ENCODE measurements around the gene CCNE1.
"Not testable (repeated sequence)": the region's sequence is repeated elsewhere in the genome, so short reads cannot be mapped to it uniquely, and the experiment has no call there.

CCNE1 gene

DNA sequence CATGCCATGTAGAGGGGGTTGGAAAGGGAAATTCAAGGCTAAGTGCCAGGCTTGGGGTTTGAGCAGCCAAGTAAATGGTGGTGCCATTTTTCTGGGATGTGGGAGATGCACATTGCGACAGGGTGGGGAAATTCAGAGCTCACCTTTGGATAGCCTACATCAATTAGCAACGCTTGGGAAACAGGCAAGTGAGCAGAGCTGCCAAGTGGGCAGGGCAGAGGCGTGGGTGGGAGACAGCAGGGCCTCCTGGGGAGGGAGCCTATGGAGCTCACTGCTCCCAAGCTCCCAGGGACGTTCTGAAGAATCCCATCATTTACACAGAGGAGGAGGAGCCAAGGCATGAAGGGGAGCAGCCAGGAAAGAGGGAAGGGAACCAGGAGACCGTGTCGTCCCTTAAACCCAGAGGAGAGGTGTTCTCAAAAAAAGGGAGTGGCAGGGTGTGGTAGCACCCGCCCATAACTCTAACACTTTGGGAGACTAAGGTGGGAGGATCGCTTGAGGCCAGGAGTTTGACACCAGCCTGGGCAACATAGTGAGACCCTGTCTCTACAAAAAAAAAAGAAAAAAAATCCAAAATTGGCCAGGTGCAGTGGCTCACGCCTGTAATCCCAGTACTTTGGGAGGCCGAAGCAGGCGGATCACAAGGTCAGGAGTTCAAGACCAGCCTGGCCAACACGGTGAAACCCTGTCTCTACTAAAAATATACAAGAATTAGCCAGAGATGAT is 11.5 kb upstream of the CCNE1 start:
- Mint-ChIP-seq H3K27me3 (ENCODE audit: low read depth) (no peaks in the 10 kb centered on the region), H3K36me3 (ENCODE audit: low read depth) (no peaks in the 10 kb centered on the region), H3K9me3 (no peaks in the 10 kb centered on the region), H3K4me1 (ENCODE audit: low read depth) (peaks cover 4% of the 10 kb centered on the region), H3K4me3 (no peak overlapping the region), H3K27ac (no peak overlapping the region)
- DNase-seq (ENCODE audit: low spot score) = no peak

- not testable (repeated sequence) for H3K27me3 Mint-ChIP-seq (ENCODE audit: low read depth); H3K36me3 Mint-ChIP-seq (ENCODE audit: low read depth); H3K4me1 Mint-ChIP-seq (ENCODE audit: low read depth); H3K27ac Mint-ChIP-seq; DNase-seq (ENCODE audit: low spot score); H3K4me3 Mint-ChIP-seq; H3K9me3 Mint-ChIP-seq
Observed at GRCh38 chr19:29803951-29804350, 7.8 kb upstream of the CCNE1 start.

- H3K27me3 Mint-ChIP-seq (ENCODE audit: low read depth) = no peaks in the 10 kb centered on the region
- H3K36me3 Mint-ChIP-seq (ENCODE audit: low read depth) = no peaks in the 10 kb centered on the region
- H3K27ac Mint-ChIP-seq = no peak overlapping the region
- peak; percentile 13 for DNase-seq (ENCODE audit: low spot score)
- peaks cover 4% of the 10 kb centered on the region for H3K4me1 Mint-ChIP-seq (ENCODE audit: low read depth)
- H3K4me3 Mint-ChIP-seq = no peak overlapping the region
- H3K9me3 Mint-ChIP-seq = no peaks in the 10 kb centered on the region
Observed at GRCh38 chr19:29804493-29804892, 7.3 kb upstream of the CCNE1 start.

GRCh38 chr19:29805031-29805965 is 6.5 kb upstream of the CCNE1 start:
- DNase-seq (ENCODE audit: low spot score) = no peak
- Mint-ChIP-seq H3K27me3 (ENCODE audit: low read depth) (no peaks in the 10 kb centered on the region), H3K9me3 (no peaks in the 10 kb centered on the region), H3K4me1 (ENCODE audit: low read depth) (peaks cover 4% of the 10 kb centered on the region), H3K27ac (no peak overlapping the region), H3K4me3 (no peak overlapping the region), H3K36me3 (ENCODE audit: low read depth) (no peaks in the 10 kb centered on the region)

DNA sequence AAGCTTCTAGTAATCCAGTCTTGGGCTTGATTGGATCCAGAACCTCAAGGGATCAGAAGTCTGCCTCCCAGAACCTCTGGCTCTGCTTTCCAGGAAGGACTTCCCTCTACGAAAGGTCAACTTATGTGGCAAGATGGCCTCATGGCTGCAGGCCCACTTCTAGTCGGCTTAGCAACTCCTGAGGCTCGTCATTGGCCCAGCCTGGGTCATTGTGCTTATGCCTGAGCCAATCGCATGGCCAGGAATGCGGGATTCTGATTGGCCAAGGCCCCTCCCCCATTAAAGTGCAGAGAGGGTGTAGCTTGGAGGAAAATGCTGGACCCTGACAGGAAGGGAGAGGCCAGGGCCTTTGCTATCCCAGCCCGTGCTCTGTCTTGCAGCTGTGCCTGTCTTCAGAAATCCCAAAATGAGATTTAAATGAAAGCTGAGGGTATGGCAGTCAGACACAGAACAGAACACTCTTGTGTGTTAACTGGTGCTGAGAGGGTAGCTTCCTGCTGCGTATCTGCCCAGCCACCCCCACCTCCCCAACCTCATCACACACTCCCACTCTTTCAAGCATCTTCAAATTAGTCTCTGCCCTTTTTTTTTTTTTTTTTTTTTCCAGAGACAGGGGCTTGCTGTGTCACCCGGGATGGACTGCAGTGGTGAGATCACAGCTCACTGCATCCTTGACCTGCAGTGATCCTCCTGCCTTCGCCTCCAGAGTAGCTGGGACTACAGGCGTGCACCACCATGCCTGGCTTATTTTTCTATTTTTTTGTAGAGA is 5.5 kb upstream of the CCNE1 start:
- no peak overlapping the region for H3K27ac Mint-ChIP-seq
- H3K4me3 Mint-ChIP-seq = no peak overlapping the region
- peaks cover 9% of the 10 kb centered on the region for H3K4me1 Mint-ChIP-seq (ENCODE audit: low read depth)
- no peaks in the 10 kb centered on the region for H3K9me3 Mint-ChIP-seq
- no peak for DNase-seq (ENCODE audit: low spot score)
- no peaks in the 10 kb centered on the region for H3K27me3 Mint-ChIP-seq (ENCODE audit: low read depth)
- H3K36me3 Mint-ChIP-seq (ENCODE audit: low read depth) = no peaks in the 10 kb centered on the region

GRCh38 chr19:29807178-29807577 is 4.6 kb upstream of the CCNE1 start:
- no peak overlapping the region for H3K4me3 Mint-ChIP-seq
- H3K36me3 Mint-ChIP-seq (ENCODE audit: low read depth) = no peaks in the 10 kb centered on the region
- DNase-seq (ENCODE audit: low spot score) = no peak
- H3K9me3 Mint-ChIP-seq = no peaks in the 10 kb centered on the region
- H3K27ac Mint-ChIP-seq = no peak overlapping the region
- H3K4me1 Mint-ChIP-seq (ENCODE audit: low read depth) = peaks cover 9% of the 10 kb centered on the region
- H3K27me3 Mint-ChIP-seq (ENCODE audit: low read depth) = no peaks in the 10 kb centered on the region

DNA sequence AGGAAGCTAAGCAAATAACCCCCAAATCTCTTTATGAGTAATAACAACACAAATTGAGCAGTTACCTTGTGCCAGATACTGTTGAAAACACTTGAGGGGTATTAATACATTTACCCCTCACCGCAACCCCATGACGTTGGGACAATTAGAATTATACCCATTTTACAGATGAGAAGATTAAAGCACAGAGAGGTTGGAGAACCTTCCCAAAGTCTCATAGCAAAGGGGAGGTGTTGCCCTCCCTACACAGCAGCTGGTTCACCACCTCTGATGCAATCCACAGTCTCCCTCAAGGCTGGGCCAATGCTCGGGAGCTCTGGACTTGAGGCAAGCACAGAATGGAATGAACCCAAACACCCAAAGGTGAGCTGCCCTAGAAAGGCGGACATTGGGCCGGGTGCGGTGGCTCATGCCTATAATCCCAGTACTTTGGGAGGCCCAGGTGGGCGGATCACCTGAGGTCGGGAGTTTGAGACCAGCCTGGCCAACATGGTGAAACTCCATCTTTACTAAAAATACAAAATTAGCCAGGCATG is 3.9 kb upstream of the CCNE1 start:
- Mint-ChIP-seq H3K4me1 (ENCODE audit: low read depth) (peaks cover 12% of the 10 kb centered on the region), H3K27ac (no peak overlapping the region), H3K9me3 (no peaks in the 10 kb centered on the region), H3K4me3 (no peak overlapping the region), H3K36me3 (ENCODE audit: low read depth) (peaks cover 2% of the 10 kb centered on the region), H3K27me3 (ENCODE audit: low read depth) (no peaks in the 10 kb centered on the region)
- DNase-seq (ENCODE audit: low spot score) = no peak

DNA sequence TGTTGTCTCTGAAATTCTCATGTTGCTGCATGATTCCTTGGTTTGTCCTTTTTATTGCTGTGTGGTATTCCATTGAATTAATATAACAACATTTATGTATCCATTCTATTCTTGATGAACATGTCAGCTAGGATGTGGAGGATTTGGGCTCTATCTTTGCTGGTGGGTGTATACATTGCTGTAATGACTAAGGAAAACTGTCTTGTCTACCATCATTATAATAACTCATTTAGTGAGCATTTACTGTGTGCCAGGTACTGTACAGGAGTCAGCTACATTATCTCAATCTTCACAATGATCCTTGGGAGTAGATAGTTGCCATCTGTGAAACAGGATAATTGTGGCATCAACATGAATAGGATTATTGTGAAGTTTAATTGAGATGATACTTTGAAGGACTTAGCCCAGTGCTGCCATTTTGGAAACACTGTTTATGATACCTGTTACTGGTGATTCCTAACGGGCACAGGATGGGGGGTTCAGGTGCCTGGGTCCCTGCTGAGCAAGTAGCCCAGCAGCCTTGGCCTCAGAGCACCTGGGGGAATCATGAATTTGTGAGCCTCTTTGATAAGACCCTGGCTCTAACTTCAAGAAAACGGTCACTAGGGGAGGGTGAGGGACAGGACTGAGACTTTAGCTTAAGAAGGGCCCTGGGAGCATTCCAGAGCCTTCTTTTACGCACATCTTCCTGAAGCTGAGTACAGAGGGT is 1.8 kb upstream of the CCNE1 start:
- H3K9me3 Mint-ChIP-seq = no peaks in the 10 kb centered on the region

GRCh38 chr19:29810504-29810871 is 1.3 kb upstream of the CCNE1 start:
- DNase-seq (ENCODE audit: low spot score) = no peak
- H3K4me1 Mint-ChIP-seq (ENCODE audit: low read depth) = peaks cover 24% of the 10 kb centered on the region
- peak overlapping the region; percentile 92 for H3K27ac Mint-ChIP-seq
- H3K4me3 Mint-ChIP-seq = peak overlapping the region; percentile 89
- no peaks in the 10 kb centered on the region for H3K9me3 Mint-ChIP-seq
- peaks cover 19% of the 10 kb centered on the region for H3K36me3 Mint-ChIP-seq (ENCODE audit: low read depth)
- no peaks in the 10 kb centered on the region for H3K27me3 Mint-ChIP-seq (ENCODE audit: low read depth)

More for the DNA sequence above, 1.8 kb upstream of the CCNE1 start:
- peak overlapping the region; percentile 19 for H3K27ac Mint-ChIP-seq
- no peak for DNase-seq (ENCODE audit: low spot score)
- no peaks in the 10 kb centered on the region for H3K27me3 Mint-ChIP-seq (ENCODE audit: low read depth)
- peaks cover 19% of the 10 kb centered on the region for H3K4me1 Mint-ChIP-seq (ENCODE audit: low read depth)
- H3K36me3 Mint-ChIP-seq (ENCODE audit: low read depth) = peaks cover 15% of the 10 kb centered on the region
- peak overlapping the region; percentile 89 for H3K4me3 Mint-ChIP-seq

- Mint-ChIP-seq H3K9me3 (no peaks in the 10 kb centered on the region), H3K27me3 (ENCODE audit: low read depth) (no peaks in the 10 kb centered on the region), H3K4me1 (ENCODE audit: low read depth) (peaks cover 27% of the 10 kb centered on the region), H3K4me3 (peak overlapping the region; percentile 94), H3K27ac (peak overlapping the region; percentile 64), H3K36me3 (ENCODE audit: low read depth) (peaks cover 24% of the 10 kb centered on the region)
- DNase-seq (ENCODE audit: low spot score) = peak; percentile 17
Observed at GRCh38 chr19:29812080-29812880, 489 bp downstream of the CCNE1 start.

GRCh38 chr19:29812881-29813275 is 1.1 kb downstream of the CCNE1 start:
- H3K4me1 Mint-ChIP-seq (ENCODE audit: low read depth) = peaks cover 27% of the 10 kb centered on the region
- peak overlapping the region; percentile 94 for H3K4me3 Mint-ChIP-seq
- H3K27ac Mint-ChIP-seq = peak overlapping the region; percentile 64
- H3K27me3 Mint-ChIP-seq (ENCODE audit: low read depth) = no peaks in the 10 kb centered on the region
- DNase-seq (ENCODE audit: low spot score) = no peak
- H3K36me3 Mint-ChIP-seq (ENCODE audit: low read depth) = peaks cover 28% of the 10 kb centered on the region
- no peaks in the 10 kb centered on the region for H3K9me3 Mint-ChIP-seq

- peak overlapping the region; percentile 94 for H3K4me3 Mint-ChIP-seq
- no peak for DNase-seq (ENCODE audit: low spot score)
- no peaks in the 10 kb centered on the region for H3K27me3 Mint-ChIP-seq (ENCODE audit: low read depth)
- H3K9me3 Mint-ChIP-seq = no peaks in the 10 kb centered on the region
- peaks cover 28% of the 10 kb centered on the region for H3K36me3 Mint-ChIP-seq (ENCODE audit: low read depth)
- peak overlapping the region; percentile 74 for H3K27ac Mint-ChIP-seq
- H3K4me1 Mint-ChIP-seq (ENCODE audit: low read depth) = peaks cover 27% of the 10 kb centered on the region
Observed at GRCh38 chr19:29813642-29814041, 1.9 kb downstream of the CCNE1 start.
